Activated CD4-positive, alpha-beta T cell treated with anti-CD3 and anti-CD28 coated beads, Interleukin-2, amount 50 U/mL, for 4 hours (primary cell): ENCODE measurements around the gene TPPP2.

Experiments
- DNase-seq, 2 experiments: peaks; one replicate each; pipeline ENCODE4 v3.0.0-alpha.2; 2020

The TPPP2 gene

DNA sequence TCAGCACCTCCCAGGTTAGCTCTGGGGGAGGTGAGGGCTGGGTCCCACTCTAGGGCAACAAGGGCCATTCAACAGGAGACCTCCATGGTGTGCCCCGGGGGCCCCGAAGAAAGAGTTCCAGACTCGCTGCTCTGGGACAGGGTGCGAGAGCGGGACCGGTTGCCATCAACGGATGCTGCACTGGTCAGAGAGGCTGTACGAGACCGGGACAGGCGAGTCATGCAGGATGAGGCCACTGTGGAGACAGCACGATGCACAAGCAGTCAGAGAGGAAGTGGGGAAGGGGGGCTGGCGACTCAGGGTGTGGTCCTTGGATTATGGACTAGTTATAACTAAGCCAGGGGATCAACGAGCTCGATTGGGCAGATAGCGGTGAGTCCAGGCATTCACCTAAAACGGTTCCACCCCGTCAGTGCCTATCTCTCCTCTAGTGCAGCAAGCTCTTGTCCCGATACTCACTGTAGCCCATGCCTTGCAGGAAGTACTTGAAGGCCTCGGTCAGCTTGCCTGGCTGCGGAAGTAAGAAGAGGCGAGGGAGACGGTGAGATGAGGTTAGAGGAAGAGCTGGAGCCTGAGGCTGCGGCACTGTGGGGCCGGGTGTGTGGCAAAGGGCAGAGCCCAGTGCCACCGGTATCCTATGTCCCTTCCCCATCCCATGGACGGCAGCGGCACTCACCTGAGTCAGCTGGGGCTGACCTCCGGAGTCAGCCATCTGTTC lies 12.3 kb upstream of the TPPP2 start:
- DNase-seq: no peak

GRCh38 chr14:21018286-21018685 lies 11.7 kb upstream of the TPPP2 start:
- no peak for DNase-seq

DNA sequence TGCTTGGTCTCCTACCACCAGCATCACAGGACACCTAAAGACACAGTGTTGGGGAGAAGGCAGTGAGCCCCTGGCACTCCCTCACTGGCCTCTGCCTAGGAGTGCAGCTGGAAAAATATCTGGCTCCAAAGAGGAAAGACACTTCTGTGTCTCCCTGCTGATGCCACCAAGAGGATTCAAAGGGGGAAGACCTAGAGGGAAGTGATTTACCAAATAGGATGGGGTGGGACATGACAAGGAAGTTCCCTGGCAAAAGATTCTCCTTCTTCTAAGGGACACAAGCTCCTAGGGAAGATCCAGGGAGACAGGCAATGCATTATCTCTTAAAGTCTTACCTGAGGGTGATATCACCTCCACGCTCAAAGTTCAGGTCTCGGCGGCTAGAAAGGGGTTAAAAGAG lies 11.2 kb upstream of the TPPP2 start:
- no peak for DNase-seq

- DNase-seq: no peak
These were observed 10.7 kb upstream of the TPPP2 start for GRCh38 chr14:21019366-21019765.

DNA sequence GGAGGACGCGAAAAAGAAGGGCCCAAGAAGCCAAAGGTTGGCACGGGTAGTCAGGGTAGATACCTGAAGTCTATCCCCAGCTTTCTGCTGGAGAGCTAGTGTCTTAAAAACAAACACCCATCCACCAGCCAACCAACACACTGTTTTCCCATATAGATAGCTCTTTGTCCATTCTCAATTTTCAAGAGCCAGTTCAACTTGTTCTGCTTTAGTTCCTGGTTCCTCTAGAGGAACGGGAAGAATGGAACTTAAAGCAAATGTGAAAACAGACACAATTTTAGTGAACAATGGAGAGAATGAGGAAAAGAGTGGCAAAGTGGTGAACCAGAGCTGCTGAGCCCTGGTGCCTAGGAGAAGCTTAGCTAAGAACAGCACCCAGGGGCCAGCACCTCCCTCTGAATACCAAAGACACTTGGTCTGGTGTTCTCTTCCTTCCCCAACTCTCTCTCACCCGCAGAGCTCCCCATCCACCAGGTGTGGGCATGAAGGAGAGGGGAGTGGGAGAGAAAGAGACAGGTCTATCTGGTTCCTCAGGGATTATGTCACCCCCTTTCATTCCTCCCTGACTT lies 9.0 kb upstream of the TPPP2 start:
- no peak for DNase-seq

- DNase-seq: no peak
These were observed 7.3 kb upstream of the TPPP2 start for GRCh38 chr14:21022686-21023085.

- DNase-seq: no peak
These were observed 6.8 kb upstream of the TPPP2 start for GRCh38 chr14:21023174-21023573.

DNA sequence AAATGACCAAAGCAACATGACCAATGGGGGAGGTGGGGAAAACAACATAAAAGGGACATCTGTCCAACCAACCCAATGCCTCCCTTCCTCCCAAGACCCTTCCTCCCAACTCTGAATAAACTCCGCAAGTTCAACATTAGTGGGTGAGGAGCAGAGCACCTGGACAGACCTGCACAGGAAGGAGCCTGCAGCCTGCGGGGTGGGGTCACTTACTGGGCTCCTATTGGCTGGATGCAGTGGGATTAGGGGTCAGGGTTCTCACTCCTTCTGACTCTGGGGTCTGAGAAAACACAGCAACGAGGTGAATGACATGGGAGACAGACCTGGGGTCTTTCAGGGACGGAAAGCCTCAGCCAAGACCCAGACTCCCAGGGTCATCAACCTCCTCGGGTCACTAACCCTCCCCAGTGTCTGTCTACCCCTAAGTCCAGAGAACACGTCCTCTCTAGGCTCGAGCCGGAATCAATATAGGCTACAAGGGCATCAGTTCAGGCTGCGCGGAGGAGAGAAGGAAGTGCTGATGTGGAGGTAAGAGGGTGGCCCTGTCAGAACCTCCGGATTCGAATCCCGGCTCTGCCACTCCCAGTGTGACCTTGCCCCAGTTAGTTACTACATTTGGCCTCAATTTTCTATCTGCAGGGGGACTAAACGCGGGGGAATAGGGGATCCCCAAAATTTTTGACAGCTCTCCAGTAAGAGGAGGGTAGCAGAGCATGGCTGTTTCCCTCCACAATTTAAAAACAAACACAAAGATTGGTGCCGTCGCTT lies 6.0 kb upstream of the TPPP2 start:
- no peak for DNase-seq

- DNase-seq: peak; percentile 62 to 68
These were observed 5.2 kb upstream of the TPPP2 start, which contains the start of gene NDRG2 for GRCh38 chr14:21024585-21025370. Gene NDRG2, minus strand, starts transcription at chr14:21025061. Its CDS starts 1,746 bp downstream, at chr14:21023315.

DNA sequence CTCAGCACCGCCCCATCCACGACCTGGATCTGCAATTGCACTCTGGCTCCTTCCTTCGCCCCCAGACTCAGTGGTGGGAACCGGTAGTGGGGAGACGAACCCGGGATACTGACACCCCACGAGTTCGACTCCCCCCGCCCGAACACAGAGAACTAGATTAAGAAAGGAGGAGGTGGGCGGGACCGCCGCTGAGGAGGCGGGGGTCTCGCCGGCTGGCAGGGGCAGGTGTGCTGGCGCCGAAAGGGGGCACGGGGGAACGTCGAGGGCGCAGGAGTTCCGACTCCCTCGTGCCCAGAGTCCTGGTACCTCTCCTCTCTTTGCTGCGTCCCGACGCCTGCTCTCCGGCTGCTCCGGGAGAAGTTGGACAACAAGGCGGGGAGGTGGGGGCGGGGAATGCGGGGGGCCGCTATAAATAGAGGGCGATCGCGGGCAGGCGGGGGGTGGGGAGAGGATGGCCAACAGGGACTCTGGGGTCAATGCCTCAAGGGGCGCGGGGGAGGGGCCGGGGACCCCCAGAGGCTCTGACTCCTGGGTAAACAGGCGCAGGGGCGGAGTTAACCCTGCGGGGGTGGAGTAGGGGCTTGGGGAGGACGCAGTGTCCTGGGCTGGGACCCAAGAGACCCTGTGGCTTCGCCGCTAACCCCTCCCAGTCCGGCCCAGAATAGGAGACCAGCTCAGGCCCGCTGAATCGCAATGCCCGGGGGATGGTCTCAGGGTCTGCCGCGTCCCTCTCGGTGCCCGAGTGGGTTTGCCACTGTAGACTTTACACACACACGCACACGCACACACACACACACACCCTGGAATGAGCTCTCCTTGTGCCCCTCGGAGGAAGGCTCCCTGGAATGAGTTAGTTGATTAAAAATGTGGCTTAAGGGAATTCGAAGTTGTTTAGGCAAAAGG lies 4.4 kb upstream of the TPPP2 start:
- DNase-seq: no peak

GRCh38 chr14:21026274-21026987 lies 3.6 kb upstream of the TPPP2 start:
- no peak for DNase-seq

DNA sequence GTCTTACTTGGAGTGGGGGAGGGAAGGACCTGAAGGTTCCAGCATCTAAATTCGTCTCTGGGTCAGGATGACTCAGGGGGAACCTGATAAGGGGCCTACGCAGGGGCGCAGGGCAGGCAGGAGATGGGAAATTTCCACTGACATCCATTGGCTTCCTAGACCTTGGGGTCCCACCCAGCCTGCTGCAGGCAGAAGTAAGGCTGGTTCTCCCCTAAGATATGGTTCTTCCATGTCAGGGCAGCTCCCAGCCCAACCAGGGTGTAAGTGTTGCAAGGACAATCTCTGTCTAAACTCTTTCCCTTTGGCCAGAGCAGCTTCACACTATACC lies 3.1 kb upstream of the TPPP2 start:
- DNase-seq: no peak

GRCh38 chr14:21030531-21030930 lies 514 bp downstream of the TPPP2 start:
- no peak for DNase-seq

- no peak for DNase-seq
These were observed 2.5 kb downstream of the TPPP2 start for GRCh38 chr14:21032326-21033132.

DNA sequence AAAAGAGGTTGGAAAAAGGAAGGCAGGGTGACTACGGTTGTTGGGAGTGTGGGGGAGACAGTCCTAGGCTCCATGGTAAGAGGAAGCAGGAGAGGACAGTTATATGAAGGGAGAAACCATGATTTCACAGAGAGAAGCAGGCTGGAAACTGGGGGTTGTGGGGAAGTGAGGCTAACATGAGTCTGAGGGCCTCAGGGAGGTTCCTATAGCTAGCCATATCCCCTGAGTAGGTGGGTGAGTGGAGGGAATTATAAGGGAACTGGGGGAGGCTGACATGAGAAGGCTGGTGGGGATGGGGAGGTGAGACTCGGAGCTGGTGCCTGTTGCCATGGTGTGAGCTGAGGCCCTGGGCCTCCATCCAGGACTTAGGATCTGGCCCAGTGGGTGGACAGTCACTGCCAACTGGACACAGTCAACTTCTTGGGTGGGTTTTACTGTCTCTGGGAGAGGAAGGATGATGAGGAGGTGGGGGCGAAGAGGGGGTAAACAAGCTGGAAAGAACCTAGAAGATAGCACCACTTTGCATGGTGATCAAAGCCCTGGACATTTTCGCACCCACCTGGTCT lies 3.2 kb downstream of the TPPP2 start:
- no peak for DNase-seq

DNA sequence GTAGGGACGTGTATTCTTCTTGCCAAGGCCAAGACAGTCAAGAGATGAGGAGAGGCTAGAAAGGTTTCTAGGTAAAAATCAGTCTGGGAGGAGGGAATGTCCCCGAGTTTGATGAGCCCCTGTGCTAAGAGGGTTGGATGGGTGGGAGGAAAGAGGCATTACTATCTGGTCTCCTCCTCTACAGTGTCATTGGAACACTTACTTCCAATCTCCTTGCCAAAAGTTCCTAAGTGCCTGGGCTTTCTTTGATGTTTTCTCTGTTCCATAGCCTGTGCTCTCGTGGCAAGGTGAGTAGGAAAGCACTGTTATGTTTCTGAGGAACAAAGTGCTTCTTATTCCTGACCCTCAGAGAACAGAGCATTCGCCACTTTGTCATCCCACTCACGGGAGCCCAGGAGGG lies 4.7 kb downstream of the TPPP2 start, which contains the start of gene RNASE13:
TSS of gene RNASE13 (minus strand) at position 101 of the 400 bp plus-strand sequence. CDS start 519 bp downstream, outside the sequence.
- DNase-seq: no peak

DNA sequence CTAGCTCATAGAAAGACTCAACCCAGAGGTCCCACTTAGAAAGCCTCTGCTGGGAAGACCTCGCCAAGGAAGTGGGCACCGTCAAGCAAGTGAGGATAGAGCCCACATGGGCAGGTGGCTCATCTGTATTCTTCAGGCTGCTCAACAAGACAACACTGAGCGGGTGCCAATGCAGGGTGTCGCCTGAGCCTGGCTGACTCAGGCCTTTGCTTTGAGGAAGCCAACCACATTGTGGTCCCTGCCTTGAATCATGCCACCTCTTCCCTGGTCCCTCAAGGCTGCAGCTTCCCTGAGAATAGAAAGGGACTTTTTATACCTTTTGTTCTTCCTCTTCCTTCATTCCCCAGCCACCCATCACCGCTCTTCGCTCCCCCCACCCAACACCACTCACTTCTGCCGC lies 6.7 kb downstream of the TPPP2 start:
- DNase-seq: no peak

DNA sequence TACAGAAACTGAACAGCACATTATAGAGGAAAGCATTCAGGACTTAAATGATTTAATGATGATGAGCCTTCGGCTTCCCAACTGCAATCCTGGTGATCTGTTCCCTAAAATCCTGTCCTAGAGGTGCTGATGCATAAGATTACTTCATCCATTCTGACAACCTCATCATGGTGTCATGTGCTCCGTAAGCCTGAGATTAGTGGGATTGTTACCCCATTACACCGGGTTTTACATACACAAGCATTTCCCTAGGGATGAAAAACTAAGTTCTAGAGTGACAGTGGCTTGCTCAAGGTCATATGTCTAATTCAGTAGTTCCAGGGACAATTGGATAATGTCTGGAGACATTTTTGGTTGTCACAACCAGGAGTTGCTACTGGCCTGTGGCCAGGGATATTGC lies 7.1 kb downstream of the TPPP2 start:
- no peak for DNase-seq

GRCh38 chr14:21038441-21039422 lies 8.7 kb downstream of the TPPP2 start:
- no peak for DNase-seq
